ENCODE measurements around the gene ASPHD2.

The ASPHD2 gene

GRCh38 chr22:26416670-26417276 is 12.3 kb upstream of the ASPHD2 start:
- H3K27me3 ChIP-seq (ENCODE audit: control insufficient read depth, insufficient read depth, low read length), result no peaks in the 10 kb centered on the region; the same call in 1 of the 2 replicates
- no peak overlapping the region for H3K4me3 ChIP-seq (ENCODE audit: low read depth, low read length)
- peak overlapping the region; percentile 48 for H3K27ac ChIP-seq (ENCODE audit: low read depth, low read length)
- peaks cover 10% of the 10 kb centered on the region for H3K4me1 ChIP-seq (ENCODE audit: control insufficient read depth, insufficient read depth, low read length)
- H3K9me3 ChIP-seq (ENCODE audit: control insufficient read depth, insufficient read depth, low read length), result no peaks in the 10 kb centered on the region
- no peaks in the 10 kb centered on the region for H3K36me3 ChIP-seq (ENCODE audit: control insufficient read depth, insufficient read depth, low read length)
- H3K9ac ChIP-seq (ENCODE audit: low read depth, low read length), result no peak overlapping the region

DNA sequence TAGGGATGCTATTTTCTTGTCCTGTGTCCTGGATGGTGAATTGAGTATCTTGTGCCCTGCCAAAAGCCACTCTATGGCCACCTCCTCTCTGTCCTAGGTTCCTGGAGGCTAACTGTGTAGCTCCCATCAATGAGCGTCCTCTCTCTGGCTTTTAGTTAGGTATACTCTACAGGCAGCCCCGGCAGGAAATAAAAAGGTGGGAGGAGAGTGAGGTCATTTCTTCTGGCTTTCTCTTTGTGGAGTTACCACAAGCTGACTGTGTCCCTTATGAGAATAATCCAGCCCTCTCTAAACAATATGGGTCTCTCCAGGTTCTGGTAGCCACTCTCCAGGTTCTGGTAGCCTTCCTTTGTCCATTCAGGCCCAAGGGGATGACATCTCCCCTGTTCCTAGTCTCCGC is 11.7 kb upstream of the ASPHD2 start:
- Histone ChIP-seq H3K4me3 (ENCODE audit: low read depth, low read length) (no peak overlapping the region), H3K27ac (ENCODE audit: low read depth, low read length) (peak overlapping the region; percentile 48), H3K9ac (ENCODE audit: low read depth, low read length) (no peak overlapping the region), H3K4me1 (ENCODE audit: control insufficient read depth, insufficient read depth, low read length) (peaks cover 10% of the 10 kb centered on the region), H3K27me3 (ENCODE audit: control insufficient read depth, insufficient read depth, low read length) (no peaks in the 10 kb centered on the region), H3K36me3 (ENCODE audit: control insufficient read depth, insufficient read depth, low read length) (no peaks in the 10 kb centered on the region), H3K9me3 (ENCODE audit: control insufficient read depth, insufficient read depth, low read length) (no peaks in the 10 kb centered on the region)

- H3K36me3 ChIP-seq (ENCODE audit: control insufficient read depth, insufficient read depth, low read length), result no peaks in the 10 kb centered on the region
- no peaks in the 10 kb centered on the region for H3K27me3 ChIP-seq (ENCODE audit: control insufficient read depth, insufficient read depth, low read length)
- no peaks in the 10 kb centered on the region for H3K9me3 ChIP-seq (ENCODE audit: control insufficient read depth, insufficient read depth, low read length)
- H3K9ac ChIP-seq (ENCODE audit: low read depth, low read length), result no peak overlapping the region
- H3K27ac ChIP-seq (ENCODE audit: low read depth, low read length), result no peak overlapping the region
- peaks cover 10% of the 10 kb centered on the region for H3K4me1 ChIP-seq (ENCODE audit: control insufficient read depth, insufficient read depth, low read length)
- no peak overlapping the region for H3K4me3 ChIP-seq (ENCODE audit: low read depth, low read length)
These were observed 10.4 kb upstream of the ASPHD2 start for GRCh38 chr22:26418620-26419019.

DNA sequence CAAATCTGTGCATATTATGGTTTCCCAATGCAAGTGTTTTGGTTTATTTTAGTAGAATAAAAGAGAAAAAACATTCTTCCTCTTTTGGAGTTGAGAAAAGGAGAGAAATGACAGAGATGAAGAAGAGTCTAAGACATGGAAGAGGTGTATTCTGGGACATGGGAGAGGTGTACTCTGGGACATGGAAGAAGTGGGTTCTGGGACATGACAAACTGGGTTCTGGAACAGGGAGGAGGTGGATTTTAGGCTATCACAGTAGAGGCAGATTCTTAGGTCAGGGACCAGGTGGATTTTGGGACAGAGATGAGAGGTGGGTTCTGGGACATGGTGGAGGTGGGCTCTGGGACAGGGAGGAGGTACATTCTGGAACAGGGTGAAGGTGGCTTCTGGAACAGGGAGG is 2.1 kb upstream of the ASPHD2 start:
- H3K9ac ChIP-seq (ENCODE audit: low read depth, low read length), result no peak overlapping the region
- H3K4me3 ChIP-seq (ENCODE audit: low read depth, low read length), result no peak overlapping the region

DNA sequence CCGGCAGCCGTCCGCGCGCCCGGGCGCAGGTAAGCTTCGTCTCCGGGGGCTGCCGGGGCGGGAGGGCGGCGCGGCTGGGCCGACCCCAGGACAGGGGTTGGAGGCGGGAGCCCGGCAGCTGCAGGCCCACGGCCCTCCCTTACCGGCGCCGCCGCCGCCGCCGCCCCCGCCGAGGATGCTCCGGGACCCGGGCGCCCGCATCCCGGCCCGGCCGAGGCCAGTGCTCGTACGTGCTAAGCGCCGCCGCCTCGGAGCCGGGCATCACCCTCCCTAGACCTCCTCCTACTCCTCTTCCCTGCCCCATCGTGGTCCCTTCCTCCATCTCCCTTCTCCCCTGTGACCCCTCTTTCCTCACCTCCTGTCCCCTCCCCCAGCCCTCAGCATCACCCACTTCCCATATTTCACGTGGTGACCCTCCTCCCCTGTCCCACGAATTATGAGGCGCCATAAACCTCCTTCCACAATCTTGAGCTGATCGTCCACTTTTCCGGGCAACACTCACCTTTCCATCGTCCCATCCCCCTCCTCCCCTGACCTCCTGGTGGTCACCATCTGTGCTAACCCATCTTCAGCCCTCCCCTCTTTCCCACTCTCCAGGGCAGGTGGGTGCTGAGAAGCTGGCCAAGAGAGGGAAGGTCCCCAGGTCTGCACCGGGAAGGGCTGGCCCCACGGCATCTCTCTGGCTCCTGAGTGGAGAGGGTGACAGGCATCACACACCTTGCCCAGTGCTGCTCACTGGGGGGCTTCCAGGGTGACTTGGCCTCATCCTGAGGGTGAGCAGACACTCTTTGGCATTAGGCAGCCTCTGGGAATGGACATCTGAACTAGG is 612 bp downstream of the ASPHD2 start:
- Histone ChIP-seq H3K4me1 (ENCODE audit: control insufficient read depth, insufficient read depth, low read length) (peaks cover 9% of the 10 kb centered on the region; the same call in 1 of the 2 replicates), H3K27me3 (ENCODE audit: control insufficient read depth, insufficient read depth, low read length) (peaks cover 21% of the 10 kb centered on the region), H3K36me3 (ENCODE audit: control insufficient read depth, insufficient read depth, low read length) (peaks cover 11% of the 10 kb centered on the region), H3K4me3 (ENCODE audit: low read depth, low read length) (peak overlapping the region; percentile 78), H3K9me3 (ENCODE audit: control insufficient read depth, insufficient read depth, low read length) (no peaks in the 10 kb centered on the region), H3K9ac (ENCODE audit: low read depth, low read length) (peak overlapping the region; percentile 18; the same call in 1 of the 2 replicates), H3K27ac (ENCODE audit: low read depth, low read length) (no peak overlapping the region)

More for the DNA sequence above, 2.1 kb upstream of the ASPHD2 start:
- Histone ChIP-seq H3K27me3 (ENCODE audit: control insufficient read depth, insufficient read depth, low read length) (peaks cover 21% of the 10 kb centered on the region), H3K9me3 (ENCODE audit: control insufficient read depth, insufficient read depth, low read length) (no peaks in the 10 kb centered on the region), H3K4me1 (ENCODE audit: control insufficient read depth, insufficient read depth, low read length) (peaks cover 9% of the 10 kb centered on the region; the same call in 1 of the 2 replicates), H3K36me3 (ENCODE audit: control insufficient read depth, insufficient read depth, low read length) (no peaks in the 10 kb centered on the region), H3K27ac (ENCODE audit: low read depth, low read length) (no peak overlapping the region)

DNA sequence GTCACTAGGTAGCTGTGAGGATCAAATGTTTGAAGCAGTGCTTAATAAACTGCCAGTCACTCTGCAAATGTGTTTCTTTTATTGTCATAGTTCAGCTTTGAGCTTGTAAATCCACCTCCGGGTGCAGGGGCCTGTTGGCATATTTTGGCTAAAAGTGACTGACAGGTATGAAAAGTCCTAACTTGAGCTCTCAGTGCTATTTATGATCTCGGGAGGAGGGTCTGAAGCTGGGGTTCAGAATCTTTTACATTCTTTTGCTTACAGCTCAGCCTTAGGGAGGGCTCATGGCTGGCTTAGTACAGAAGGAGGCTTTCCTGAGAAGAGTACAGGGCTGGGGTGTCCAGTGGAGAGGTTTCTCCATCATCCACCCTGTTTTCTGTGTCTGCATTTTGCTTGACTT is 1.5 kb downstream of the ASPHD2 start:
- Histone ChIP-seq H3K36me3 (ENCODE audit: control insufficient read depth, insufficient read depth, low read length) (peaks cover 17% of the 10 kb centered on the region), H3K4me3 (ENCODE audit: low read depth, low read length) (no peak overlapping the region), H3K27ac (ENCODE audit: low read depth, low read length) (no peak overlapping the region), H3K27me3 (ENCODE audit: control insufficient read depth, insufficient read depth, low read length) (peaks cover 21% of the 10 kb centered on the region), H3K9ac (ENCODE audit: low read depth, low read length) (no peak overlapping the region), H3K4me1 (ENCODE audit: control insufficient read depth, insufficient read depth, low read length) (peaks cover 9% of the 10 kb centered on the region; the same call in 1 of the 2 replicates), H3K9me3 (ENCODE audit: control insufficient read depth, insufficient read depth, low read length) (no peaks in the 10 kb centered on the region)

- Histone ChIP-seq H3K36me3 (ENCODE audit: control insufficient read depth, insufficient read depth, low read length) (peaks cover 17% of the 10 kb centered on the region), H3K9ac (ENCODE audit: low read depth, low read length) (no peak overlapping the region), H3K27ac (ENCODE audit: low read depth, low read length) (no peak overlapping the region), H3K4me3 (ENCODE audit: low read depth, low read length) (no peak overlapping the region), H3K9me3 (ENCODE audit: control insufficient read depth, insufficient read depth, low read length) (no peaks in the 10 kb centered on the region), H3K27me3 (ENCODE audit: control insufficient read depth, insufficient read depth, low read length) (peaks cover 18% of the 10 kb centered on the region), H3K4me1 (ENCODE audit: control insufficient read depth, insufficient read depth, low read length) (peaks cover 9% of the 10 kb centered on the region; the same call in 1 of the 2 replicates)
These were observed 2.4 kb downstream of the ASPHD2 start for GRCh38 chr22:26431261-26431995.

DNA sequence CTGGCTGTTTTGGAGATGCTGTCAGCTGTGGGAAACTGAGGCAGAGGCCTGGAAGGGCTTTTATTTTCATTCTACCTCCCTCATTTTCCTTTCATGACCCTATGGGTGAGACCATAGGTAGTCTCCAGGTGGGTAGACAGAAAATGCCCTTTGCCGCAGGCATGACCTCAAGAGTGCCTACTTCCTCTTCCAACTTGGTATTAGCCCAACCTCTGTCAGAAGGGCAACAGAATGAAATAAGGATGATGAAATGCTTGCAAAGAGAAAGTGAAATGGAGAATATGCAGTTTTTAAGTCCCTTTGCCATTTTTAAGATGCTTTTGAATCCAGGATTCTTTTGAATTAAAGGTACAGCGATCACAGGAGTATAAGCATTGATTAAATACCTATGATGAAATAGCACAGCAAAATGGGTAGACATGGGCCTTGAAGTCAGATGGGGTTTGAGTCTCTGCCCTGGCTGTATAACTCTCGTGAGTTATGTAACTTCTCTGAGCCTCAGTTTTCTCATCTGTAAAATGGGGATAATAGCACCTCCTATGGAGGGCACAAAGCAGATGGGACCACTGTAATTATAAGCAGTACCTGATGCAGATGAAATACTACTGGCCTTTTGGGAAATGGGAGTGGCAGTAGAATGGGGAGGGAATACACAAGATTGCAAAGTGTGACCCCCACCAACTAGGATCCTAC is 3.7 kb downstream of the ASPHD2 start:
- H3K4me3 ChIP-seq (ENCODE audit: low read depth, low read length), result no peak overlapping the region
- H3K27me3 ChIP-seq (ENCODE audit: control insufficient read depth, insufficient read depth, low read length), result peaks cover 17% of the 10 kb centered on the region
- H3K27ac ChIP-seq (ENCODE audit: low read depth, low read length), result no peak overlapping the region
- H3K9me3 ChIP-seq (ENCODE audit: control insufficient read depth, insufficient read depth, low read length), result no peaks in the 10 kb centered on the region
- no peak overlapping the region for H3K9ac ChIP-seq (ENCODE audit: low read depth, low read length)
- H3K4me1 ChIP-seq (ENCODE audit: control insufficient read depth, insufficient read depth, low read length), result peaks cover 9% of the 10 kb centered on the region; the same call in 1 of the 2 replicates
- H3K36me3 ChIP-seq (ENCODE audit: control insufficient read depth, insufficient read depth, low read length), result peaks cover 17% of the 10 kb centered on the region

DNA sequence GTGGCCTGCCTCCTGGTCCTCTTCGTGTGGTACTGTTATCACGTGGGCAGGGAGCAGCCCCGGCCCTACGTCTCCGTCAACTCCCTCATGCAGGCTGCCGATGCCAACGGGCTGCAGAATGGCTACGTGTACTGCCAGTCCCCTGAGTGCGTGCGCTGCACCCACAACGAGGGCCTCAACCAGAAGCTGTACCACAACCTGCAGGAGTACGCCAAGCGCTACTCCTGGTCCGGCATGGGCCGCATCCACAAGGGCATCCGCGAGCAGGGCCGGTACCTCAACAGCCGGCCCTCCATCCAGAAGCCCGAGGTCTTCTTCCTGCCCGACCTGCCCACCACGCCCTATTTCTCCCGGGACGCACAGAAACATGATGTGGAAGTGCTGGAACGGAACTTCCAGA is 4.7 kb downstream of the ASPHD2 start:
- Histone ChIP-seq H3K9ac (ENCODE audit: low read depth, low read length) (no peak overlapping the region), H3K27me3 (ENCODE audit: control insufficient read depth, insufficient read depth, low read length) (peaks cover 11% of the 10 kb centered on the region), H3K4me1 (ENCODE audit: control insufficient read depth, insufficient read depth, low read length) (peaks cover 9% of the 10 kb centered on the region; the same call in 1 of the 2 replicates), H3K4me3 (ENCODE audit: low read depth, low read length) (no peak overlapping the region), H3K9me3 (ENCODE audit: control insufficient read depth, insufficient read depth, low read length) (no peaks in the 10 kb centered on the region), H3K36me3 (ENCODE audit: control insufficient read depth, insufficient read depth, low read length) (peaks cover 17% of the 10 kb centered on the region), H3K27ac (ENCODE audit: low read depth, low read length) (no peak overlapping the region)

DNA sequence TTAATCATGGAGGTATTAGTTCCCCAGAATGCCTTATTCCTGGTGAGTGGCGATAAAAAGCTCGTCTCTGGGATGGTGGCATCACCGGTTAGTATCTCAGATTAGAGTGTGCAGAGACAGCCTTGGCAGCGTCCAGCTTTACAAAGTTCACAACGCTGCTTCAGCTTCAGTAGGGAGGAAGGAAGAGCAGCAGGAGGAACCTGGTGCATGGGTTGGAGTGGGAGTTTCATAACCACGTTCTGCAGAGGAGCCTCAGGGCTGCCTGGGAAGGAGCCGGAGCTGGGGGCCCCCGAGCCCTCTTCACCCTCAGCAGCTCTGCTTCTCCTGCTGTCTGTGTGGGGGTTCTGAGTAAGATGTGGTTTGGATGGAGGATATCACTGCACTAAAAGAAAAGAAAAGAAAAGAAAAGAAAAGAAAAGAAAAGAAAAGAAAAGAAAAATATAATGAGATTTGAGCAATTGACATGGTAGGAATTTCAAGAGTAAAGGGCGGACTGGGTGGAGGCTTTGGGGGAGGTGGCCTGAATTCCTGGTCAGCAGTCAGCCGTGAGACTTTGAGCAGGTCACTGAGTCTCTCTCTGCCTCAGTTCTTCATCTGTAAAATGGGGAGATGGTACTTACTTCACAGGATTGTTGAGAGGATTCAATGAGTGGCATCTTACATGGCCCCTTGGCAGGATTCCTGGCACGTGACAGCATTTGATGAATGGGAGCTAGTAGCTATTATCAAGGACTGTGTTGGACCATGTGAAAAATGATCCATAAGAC is 6.5 kb downstream of the ASPHD2 start:
- H3K9me3 ChIP-seq (ENCODE audit: control insufficient read depth, insufficient read depth, low read length), result no peaks in the 10 kb centered on the region
- H3K4me3 ChIP-seq (ENCODE audit: low read depth, low read length), result no peak overlapping the region
- H3K9ac ChIP-seq (ENCODE audit: low read depth, low read length), result no peak overlapping the region
- peaks cover 17% of the 10 kb centered on the region for H3K36me3 ChIP-seq (ENCODE audit: control insufficient read depth, insufficient read depth, low read length)
- H3K27ac ChIP-seq (ENCODE audit: low read depth, low read length), result no peak overlapping the region
- H3K4me1 ChIP-seq (ENCODE audit: control insufficient read depth, insufficient read depth, low read length), result 0 out of 2 replicates have a peak, but pooled peaks cover 2% of the 10 kb centered on the region
- H3K27me3 ChIP-seq (ENCODE audit: control insufficient read depth, insufficient read depth, low read length), result peaks cover 1% of the 10 kb centered on the region; the same call in 1 of the 2 replicates

Data from HUES48 (cell line).